SU-DHL-6 (cell line): ENCODE measurements around the gene CDV3.

Experiments used
- H2AFZ ChIP-seq: fragments of 200-600 bp; sonication (generic); 2 replicates; pipeline ENCODE4 v1.6.1; 2014; ENCODE audit warnings: low read depth, mild to moderate bottlenecking, moderate library complexity, mixed read lengths, antibody characterized with exemption, low read length; ENCODE audit not compliant: severe bottlenecking
- H3F3A ChIP-seq: fragments of 200-600 bp; shearing (Covaris generic); 2 replicates; pipeline ENCODE4 v1.6.0; 2016; ENCODE audit warnings: antibody characterized with exemption, mild to moderate bottlenecking; ENCODE audit not compliant: insufficient read depth
- H3K27ac ChIP-seq: fragments of 200-600 bp; sonication (generic); 2 replicates; pipeline ENCODE4 v1.5.1; 2016; ENCODE audit warnings: low read depth, mild to moderate bottlenecking, low read length, moderate library complexity, mixed read lengths
- H3K27me3 ChIP-seq: fragments of 200-600 bp; sonication (generic), shearing (Covaris generic); 2 replicates; pipeline ENCODE4 v1.6.0; 2014; ENCODE audit warnings: mild to moderate bottlenecking, low read length
- H3K36me3 ChIP-seq: fragments of 200-600 bp; sonication (generic); 2 replicates; pipeline ENCODE4 v1.6.1; 2014; ENCODE audit warnings: mild to moderate bottlenecking, low read length, mixed read lengths
- H3K4me2 ChIP-seq: fragments of 300-600, 200-600 bp; shearing (Covaris generic), sonication (generic); 2 replicates; pipeline ENCODE4 v1.6.0; 2014; ENCODE audit warnings: low read length, low read depth, mild to moderate bottlenecking; ENCODE audit not compliant: poor library complexity, severe bottlenecking
- H3K4me3 ChIP-seq: fragments of 200-600 bp; sonication (generic); 2 replicates; pipeline ENCODE4 v1.5.1; 2014; ENCODE audit warnings: antibody characterized with exemption, low read length, mild to moderate bottlenecking, mixed read lengths; ENCODE audit not compliant: insufficient read depth, poor library complexity, severe bottlenecking
- H3K79me2 ChIP-seq: fragments of 200-600 bp; sonication (generic); 2 replicates; pipeline ENCODE4 v1.6.1; 2014; ENCODE audit warnings: mild to moderate bottlenecking, low read length, moderate library complexity; ENCODE audit not compliant: insufficient read depth
- H3K9ac ChIP-seq: fragments of 200-600 bp; sonication (generic); 2 replicates; pipeline ENCODE4 v1.7.0; 2014; ENCODE audit warnings: mild to moderate bottlenecking, low read length
- H3K9me2 ChIP-seq: fragments of 200-600 bp; sonication (generic); replicated peaks from 2 replicates; pipeline ENCODE4 v1.6.1; 2014; ENCODE audit warnings: low read length; ENCODE audit not compliant: insufficient read depth
- H3K9me3 ChIP-seq: fragments of 200-600 bp; sonication (generic); 2 replicates; pipeline ENCODE4 v1.6.1; 2014; ENCODE audit warnings: low read length, mixed read lengths; ENCODE audit not compliant: insufficient read depth
- H4K20me1 ChIP-seq: fragments of 200-600 bp; sonication (generic); 2 replicates; pipeline ENCODE4 v1.6.1; 2014; ENCODE audit warnings: low read depth, mild to moderate bottlenecking, antibody characterized with exemption, low read length, moderate library complexity, mixed read lengths
- CTCF ChIP-seq: fragments of 200-600 bp; sonication (generic); IDR thresholded peaks from one replicate; pipeline ENCODE4 v1.5.1; 2017; ENCODE audit warnings: antibody characterized with exemption, mild to moderate bottlenecking, low read length, moderate library complexity; ENCODE audit not compliant: insufficient read depth, poor library complexity, severe bottlenecking
- EZH2phosphoT487 ChIP-seq: fragments of 200-600 bp; sonication (generic), shearing (Covaris generic); conservative IDR thresholded peaks from 2 replicates; pipeline ENCODE4 v1.6.1; 2018; ENCODE audit warnings: mild to moderate bottlenecking, antibody characterized with exemption, low read length, moderate library complexity, mixed read lengths

The CDV3 gene

GRCh38 chr3:133529809-133530208, 43.7 kb upstream of the CDV3 start:
- Histone ChIP-seq H3K4me3 (no peak overlapping the region), H3K79me2 (no peaks in the 10 kb centered on the region), H4K20me1 (no peaks in the 10 kb centered on the region), H2AFZ (no peak overlapping the region), H3K9me2 (no peaks in the 10 kb centered on the region), H3K36me3 (no peaks in the 10 kb centered on the region), H3K4me2 (no peak overlapping the region), H3K9me3 (peaks cover 3% of the 10 kb centered on the region; the same call in 1 of the 2 replicates), H3K27ac (no peak overlapping the region), H3K9ac (no peak overlapping the region), H3K27me3 (no peaks in the 10 kb centered on the region), H3F3A (no peaks in the 10 kb centered on the region)
- TF ChIP-seq EZH2phosphoT487: no peak
- no peak for TF ChIP-seq CTCF

- Histone ChIP-seq H3K4me3 (no peak overlapping the region), H3K79me2 (no peaks in the 10 kb centered on the region), H3K9me3 (peaks cover 3% of the 10 kb centered on the region; the same call in 1 of the 2 replicates), H3K27ac (no peak overlapping the region), H3K27me3 (no peaks in the 10 kb centered on the region), H3F3A (no peaks in the 10 kb centered on the region), H2AFZ (no peak overlapping the region), H3K9me2 (no peaks in the 10 kb centered on the region), H3K36me3 (no peaks in the 10 kb centered on the region), H3K4me2 (no peak overlapping the region), H3K9ac (no peak overlapping the region), H4K20me1 (no peaks in the 10 kb centered on the region)
- TF ChIP-seq EZH2phosphoT487: no peak
- TF ChIP-seq CTCF: no peak
Observed at GRCh38 chr3:133531981-133532380, 41.5 kb upstream of the CDV3 start.

GRCh38 chr3:133532951-133533350, 40.5 kb upstream of the CDV3 start:
- Histone ChIP-seq H2AFZ (no peak overlapping the region), H3K9ac (no peak overlapping the region), H4K20me1 (no peaks in the 10 kb centered on the region), H3K27me3 (no peaks in the 10 kb centered on the region), H3K36me3 (no peaks in the 10 kb centered on the region), H3K4me3 (no peak overlapping the region), H3K9me2 (no peaks in the 10 kb centered on the region), H3K27ac (no peak overlapping the region), H3F3A (no peaks in the 10 kb centered on the region), H3K79me2 (no peaks in the 10 kb centered on the region), H3K4me2 (no peak overlapping the region), H3K9me3 (peaks cover 3% of the 10 kb centered on the region; the same call in 1 of the 2 replicates)
- TF ChIP-seq CTCF (no peak), EZH2phosphoT487 (no peak)
